Astrocyte (in vitro differentiated cells and primary cell): Measurements from ENCODE around the gene CREB3.

Experiments
- CTCF ChIP-seq: IDR thresholded peaks from 2 replicates; pipeline ENCODE4 v1.5.1; 2011; ENCODE audit warnings: low read depth, mild to moderate bottlenecking, inconsistent platforms, low read length, moderate library complexity; ENCODE audit not compliant: insufficient read depth
- EZH2 ChIP-seq: IDR thresholded peaks from 2 replicates; pipeline ENCODE4 v1.6.1; 2012; ENCODE audit warnings: mild to moderate bottlenecking, low read length, inconsistent platforms; ENCODE audit not compliant: insufficient read depth

DNA sequence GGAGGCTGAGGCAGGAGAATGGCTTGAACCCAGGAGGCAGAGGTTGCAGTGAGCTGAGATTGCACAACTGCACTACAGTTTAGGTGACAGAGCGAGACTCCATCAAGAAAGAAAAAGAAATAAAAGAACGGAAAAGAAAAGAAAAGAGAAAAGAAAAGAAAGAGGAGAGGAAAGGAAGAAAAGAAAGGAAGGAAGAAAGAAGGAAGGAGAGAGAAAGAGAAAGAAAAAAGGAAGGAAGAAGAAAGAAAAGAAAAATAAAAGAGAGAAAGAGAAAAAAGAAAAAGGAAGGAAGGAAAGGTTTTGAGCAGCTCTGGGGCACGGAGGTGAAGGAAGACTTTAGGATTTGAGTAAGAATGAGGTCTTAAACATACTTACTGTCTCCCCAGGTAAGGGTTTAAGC, 18.9 kb upstream of the CREB3 start:
- TF ChIP-seq CTCF (no peak), EZH2 (no peak)
